HG02642 (cell line): ENCODE measurements around the gene AVL9.
A peak's percentile ranks its signal among the peaks of the same experiment; 100 is the strongest.
"Not testable (repeated sequence)": the region's sequence is repeated elsewhere in the genome, so short reads cannot be mapped to it uniquely, and the experiment has no call there.

Experiments used
- ATAC-seq: cut with Tn5 transposase; IDR thresholded peaks from one replicate; pipeline ENCODE4 v1.9.1; 2021; ENCODE audit warnings: mild to moderate bottlenecking; ENCODE audit not compliant: unreplicated experiment, poor library complexity

AVL9 gene

DNA sequence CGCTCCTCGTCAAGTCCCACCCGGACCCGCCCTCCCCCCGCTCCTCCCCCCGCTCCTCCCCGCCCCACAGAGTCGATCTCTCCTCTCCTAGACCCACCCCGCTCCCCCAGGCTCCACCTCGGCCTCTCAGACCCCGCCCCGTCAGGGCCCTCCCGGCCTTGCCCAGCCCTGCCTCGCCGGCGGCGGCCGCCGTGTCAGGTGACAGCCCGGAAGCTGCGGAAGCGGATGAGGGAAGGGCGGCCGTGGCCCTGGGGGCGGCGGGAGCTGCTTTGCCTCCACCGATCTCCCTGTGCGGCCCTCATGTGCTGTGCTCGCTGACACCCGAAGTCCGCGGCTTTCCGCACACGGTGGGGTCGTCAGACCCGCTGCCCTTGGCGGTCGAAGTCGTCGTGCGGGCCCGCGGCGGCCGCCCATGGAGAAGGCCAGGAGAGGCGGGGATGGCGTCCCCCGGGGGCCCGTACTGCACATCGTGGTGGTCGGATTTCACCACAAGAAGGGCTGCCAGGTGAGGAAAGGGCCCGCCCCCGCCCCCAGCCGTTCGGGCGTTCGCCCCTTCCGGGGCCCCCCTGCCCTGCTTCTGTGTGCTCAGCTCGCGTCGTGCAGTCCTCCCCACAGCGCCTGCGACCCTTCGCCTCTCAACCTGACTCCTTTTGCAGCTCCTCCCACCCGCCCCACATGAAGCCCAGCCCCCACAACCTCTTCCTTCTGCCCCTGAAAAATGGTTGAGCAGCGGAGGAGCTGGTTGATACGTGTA is at the start of gene AVL9:
AVL9 (plus strand) TSS at position 192 of the 754 bp plus-strand sequence; CDS start at position 413, 221 bp downstream.
- ATAC-seq, result peak; percentile 97

DNA sequence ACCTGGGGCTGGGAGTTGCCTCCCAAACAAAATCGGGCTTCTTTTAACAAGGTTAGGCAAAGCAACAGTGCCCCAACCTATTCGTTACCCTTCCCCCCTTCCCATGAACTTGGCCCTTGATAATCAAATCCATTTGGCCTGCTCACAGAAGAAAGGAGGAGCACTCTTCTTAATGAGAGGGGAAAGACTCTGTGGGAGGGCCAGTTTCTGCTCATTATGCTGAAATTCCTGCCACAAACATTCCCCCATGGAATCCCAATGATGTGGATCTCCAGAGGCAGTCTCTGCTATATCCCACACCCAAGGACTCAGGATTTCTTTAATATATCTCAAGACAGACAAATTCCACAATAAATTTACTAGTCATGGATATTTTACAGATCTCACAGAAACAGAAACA is 48.1 kb upstream of the AVL9 start:
- no peak for ATAC-seq

DNA sequence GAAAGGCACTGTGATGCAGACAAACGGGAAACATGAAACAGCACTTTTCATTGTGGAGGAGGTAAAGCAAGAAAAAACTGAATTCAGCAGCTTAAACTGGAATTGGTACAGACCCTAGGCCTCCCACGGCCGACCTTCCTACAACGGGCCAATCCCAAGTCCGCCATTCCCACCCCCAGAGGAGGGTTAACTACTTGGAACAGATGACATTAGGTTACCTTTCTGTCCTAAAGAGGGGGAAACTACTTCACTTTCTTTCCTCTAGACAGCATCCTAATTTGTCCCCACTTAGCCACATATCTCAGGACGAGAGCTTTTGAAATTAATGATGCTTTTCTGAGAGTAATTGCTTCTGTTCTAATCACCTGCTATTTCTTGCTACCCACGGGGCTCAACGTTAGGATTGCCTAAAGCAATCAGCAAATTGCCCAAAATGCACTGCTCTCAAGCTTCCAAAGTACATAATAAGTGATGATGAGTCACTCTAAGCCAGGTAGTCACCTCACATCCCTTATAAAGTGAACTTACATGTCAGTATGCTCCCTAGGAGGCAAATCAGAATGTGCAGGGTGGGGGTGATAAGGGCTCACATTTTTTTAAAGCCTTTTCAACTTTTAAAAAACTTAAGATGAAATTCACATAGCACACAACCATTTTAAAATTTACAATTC is 41.8 kb upstream of the AVL9 start:
- ATAC-seq, result no peak

DNA sequence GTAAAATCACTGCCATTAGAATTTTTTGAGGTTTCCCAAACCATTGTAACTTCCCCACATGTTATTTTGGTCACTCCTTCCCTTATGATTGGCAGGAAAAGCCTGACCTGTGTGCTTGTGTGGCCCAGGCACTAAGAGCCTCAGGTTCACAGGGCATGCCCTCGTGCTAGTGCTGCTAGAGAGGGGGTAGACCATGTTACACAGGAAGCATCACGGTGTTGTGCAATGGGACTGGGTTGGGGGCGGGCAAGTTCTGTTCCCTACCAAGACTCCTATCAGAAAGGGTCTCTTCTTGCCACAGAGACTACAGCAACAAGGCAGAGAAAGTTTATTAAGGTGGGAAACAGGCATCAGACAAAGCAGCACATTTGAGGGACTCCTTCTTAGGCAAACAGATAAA is 37.3 kb upstream of the AVL9 start:
- ATAC-seq, result no peak

DNA sequence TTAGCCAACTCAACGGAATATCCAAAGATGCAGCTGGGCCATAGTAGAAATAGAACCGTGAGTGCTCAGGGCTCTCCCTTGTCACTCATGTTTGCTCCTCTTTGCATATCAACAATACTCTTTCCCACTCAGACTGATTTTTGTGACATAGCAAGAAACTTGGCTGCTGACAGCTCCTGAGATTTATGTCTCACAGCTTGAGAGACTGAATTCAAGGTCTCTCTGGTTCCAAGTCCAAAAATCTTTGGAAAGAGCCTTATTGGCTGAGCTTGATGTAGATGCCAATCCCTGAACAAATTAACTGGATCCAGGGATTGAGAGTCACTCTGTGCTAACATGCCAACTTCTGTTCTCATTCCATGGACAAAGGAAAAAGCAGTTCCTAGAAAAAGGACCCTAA is 35.5 kb upstream of the AVL9 start:
- ATAC-seq, result no peak

DNA sequence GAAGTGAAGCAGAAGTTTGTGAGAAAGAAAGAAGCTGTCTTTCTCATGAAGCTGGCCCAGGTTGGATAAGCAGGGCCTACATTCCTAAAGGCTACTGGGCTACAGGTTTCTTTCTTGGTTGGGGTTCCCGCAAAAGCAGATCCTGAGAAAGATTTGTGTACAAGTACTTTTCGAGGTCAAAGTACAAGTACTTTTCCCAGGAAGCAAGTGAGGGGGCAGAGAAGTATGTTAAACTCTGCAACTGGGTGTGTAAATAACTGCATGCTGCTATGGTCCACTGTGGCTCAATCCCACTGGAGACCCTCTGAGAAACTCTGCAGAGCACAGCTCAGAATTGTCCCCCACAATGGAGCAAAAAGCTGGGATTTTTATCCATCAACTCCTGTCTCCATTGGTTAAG is 33.8 kb upstream of the AVL9 start:
- ATAC-seq, result no peak

DNA sequence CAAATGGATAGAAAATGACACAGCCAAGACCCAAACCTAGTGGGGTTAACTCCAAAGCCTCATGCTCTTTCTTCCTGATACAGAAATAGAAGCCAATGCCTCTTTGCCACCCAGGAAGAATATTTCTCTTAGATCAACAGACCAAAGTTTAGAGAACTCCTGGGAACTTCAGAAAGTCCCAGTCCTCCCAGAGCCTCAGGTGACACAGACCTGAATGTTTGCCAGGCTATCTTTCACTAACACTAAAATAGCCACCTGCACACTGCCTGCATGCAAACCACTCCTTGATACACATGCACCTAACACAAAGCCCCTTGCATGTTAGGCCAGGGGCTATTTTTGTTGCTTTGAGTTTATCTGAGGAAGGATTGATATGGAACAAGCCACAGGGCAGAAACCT is 32.8 kb upstream of the AVL9 start:
- ATAC-seq, result no peak

DNA sequence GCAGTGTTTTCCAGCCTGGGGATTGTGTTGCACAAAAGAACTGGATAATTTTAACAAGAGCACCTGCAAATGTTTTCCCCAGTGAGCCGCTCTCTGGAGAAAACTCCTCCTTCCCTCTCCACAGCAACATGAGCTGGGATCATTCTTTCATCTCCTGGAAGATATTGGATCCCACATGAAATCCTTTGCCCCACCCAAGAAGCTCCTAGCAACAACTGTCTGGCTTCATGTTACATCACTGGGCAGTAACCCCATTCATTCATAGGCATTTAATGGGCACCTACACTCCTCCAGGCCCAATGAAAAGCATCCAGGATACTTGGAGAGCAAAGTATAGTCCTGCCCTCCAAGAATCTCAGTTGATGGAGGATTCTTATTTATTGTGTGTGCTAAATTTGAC is 32.3 kb upstream of the AVL9 start:
- no peak for ATAC-seq

DNA sequence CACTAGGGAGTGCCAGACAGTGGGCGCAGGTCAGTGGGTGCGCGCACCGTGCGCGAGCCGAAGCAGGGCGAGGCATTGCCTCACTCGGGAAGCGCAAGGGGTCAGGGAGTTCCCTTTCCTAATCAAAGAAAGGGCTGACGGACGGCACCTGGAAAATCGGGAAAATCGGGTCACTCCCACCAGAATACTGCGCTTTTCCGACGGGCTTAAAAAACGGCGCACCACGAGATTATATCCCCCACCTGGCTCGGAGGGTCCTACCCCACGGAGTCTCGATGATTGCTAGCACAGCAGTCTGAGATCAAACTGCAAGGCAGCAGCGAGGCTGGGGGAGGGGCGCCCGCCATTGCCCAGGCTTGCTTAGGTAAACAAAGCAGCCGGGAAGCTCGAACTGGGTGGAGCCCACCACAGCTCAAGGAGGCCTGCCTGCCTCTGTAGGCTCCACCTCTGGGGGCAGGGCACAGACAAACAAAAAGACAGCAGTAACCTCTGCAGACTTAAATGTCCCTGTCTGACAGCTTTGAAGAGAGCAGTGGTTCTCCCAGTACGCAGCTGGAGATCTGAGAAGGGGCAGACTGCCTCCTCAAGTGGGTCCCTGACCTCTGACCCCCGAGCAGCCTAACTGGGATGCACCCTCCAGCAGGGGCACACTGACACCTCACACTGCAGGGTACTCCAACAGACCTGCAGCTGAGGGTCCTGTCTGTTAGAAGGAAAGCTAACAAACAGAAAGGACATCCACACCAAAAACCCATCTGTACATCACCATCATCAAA is 30.5 kb upstream of the AVL9 start:
- not testable (repeated sequence) for ATAC-seq

DNA sequence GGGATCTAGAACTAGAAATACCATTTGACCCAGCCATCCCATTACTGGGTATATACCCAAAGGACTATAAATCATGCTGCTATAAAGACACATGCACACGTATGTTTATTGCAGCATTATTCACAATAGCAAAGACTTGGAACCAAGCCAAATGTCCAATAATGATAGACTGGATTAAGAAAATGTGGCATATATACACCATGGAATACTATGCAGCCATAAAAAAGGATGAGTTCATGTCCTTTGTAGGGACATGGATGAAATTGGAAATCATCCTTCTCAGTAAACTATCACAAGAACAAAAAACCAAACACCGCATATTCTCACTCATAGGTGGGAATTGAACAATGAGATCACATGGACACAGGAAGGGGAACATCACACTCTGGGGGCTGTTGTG is 25.3 kb upstream of the AVL9 start:
- not testable (repeated sequence) for ATAC-seq

DNA sequence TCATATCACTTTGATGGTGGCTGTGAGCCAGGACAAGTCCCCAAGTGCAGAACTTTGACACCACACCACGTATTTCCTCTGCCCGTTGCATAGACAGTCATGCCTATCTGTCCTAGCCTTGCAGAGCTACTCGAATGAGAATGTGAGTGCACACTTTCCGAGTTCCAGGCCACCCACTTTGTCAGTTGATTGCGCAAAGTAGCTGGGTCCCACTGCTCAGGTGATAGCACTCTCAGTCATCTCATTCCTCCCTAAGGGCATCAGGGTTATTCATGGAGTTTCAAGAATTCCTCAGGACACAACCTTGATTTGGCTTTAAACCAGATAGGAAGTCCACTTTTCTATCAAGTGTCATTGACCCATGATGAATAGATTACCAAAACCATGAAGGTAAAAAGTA is 24.4 kb upstream of the AVL9 start:
- ATAC-seq, result no peak

DNA sequence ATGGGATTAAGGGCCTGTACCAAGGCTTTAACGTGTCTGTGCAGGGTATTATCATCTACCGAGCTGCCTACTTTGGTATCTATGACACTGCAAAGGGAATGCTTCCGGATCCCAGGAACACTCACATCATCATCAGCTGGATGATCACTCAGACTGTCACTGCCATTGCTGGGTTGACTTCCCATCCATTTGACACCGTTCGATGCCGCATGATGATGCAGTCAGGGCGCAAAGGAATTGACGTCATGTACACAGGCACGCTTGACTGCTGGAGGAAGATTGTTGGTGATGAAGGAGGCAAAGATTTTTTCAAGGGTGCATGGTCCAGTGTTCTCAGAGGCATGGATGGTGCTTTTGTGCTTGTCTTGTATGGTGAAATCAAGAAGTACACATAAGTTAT is 23.3 kb upstream of the AVL9 start:
- no peak for ATAC-seq

DNA sequence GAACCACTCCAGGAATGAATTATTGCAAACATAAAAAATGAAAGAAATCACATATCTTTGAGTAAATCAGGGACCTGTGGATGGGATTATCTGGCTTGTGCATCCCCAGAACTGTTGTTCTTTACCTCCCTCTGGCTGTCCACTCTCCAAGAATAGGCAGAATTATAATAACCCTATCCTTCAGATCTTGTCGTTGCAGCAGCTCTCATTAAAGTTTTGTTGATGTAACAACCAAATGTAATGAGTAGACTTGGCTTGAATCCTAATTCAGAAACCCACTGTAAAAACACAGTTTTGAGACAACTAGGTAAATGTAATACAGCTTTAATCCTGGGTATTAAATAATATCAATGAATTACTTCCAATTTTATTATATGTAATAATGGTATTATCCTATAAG is 21.3 kb upstream of the AVL9 start:
- no peak for ATAC-seq

DNA sequence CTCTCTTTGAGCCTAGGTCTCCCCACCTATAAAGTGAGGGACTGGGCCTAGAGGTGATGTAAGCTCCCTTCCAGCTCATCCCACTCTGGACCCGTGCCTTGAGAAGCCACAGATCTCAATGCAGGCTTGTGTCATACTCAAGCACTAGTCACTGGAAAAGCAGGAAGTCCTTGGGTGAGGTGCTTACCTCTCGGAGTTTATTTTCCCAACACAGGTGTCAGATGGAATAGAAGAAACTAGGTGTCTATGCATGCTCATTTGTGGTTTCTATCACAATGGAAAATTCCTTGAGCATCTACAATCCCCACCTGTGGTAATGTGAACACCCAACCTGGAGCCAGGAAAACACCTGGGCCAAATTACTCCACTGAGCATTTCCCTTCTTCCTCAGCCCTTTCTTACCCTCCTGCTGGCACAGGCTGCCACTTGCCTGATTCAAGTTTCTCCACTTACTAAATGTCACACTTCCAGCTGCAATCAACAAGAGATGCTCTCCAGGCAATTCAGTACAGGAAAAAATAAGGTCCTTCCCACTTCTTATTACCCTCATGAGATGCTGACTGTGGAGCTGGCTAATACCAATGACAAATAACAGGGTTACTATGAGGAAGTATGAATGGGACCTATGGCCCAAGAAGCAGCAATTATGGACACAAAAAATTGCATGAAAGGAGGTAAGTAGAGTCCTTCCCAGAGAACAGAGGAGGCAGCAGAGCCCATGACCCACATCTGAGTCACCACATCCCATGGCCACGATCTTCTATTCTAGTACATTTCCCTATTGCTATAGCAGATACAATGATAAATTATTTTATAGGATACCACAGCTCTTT is 18.3 kb upstream of the AVL9 start:
- ATAC-seq, result no peak

DNA sequence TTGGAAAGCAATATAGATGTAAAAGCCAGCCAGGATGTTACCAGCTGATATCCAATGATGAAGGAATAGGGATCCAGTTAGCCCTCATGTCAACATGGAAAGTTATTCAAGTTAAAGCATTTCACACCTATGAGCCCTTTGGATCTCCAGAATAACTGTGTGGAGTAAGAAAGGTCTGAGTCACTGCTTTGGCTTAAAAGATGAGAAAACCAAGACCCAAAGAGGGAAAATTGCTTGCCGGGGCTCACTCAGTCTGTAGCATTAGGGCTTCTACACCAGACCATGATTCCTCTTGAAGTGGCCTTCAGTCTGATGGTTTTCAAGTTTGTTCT is 17.7 kb upstream of the AVL9 start:
- no peak for ATAC-seq

DNA sequence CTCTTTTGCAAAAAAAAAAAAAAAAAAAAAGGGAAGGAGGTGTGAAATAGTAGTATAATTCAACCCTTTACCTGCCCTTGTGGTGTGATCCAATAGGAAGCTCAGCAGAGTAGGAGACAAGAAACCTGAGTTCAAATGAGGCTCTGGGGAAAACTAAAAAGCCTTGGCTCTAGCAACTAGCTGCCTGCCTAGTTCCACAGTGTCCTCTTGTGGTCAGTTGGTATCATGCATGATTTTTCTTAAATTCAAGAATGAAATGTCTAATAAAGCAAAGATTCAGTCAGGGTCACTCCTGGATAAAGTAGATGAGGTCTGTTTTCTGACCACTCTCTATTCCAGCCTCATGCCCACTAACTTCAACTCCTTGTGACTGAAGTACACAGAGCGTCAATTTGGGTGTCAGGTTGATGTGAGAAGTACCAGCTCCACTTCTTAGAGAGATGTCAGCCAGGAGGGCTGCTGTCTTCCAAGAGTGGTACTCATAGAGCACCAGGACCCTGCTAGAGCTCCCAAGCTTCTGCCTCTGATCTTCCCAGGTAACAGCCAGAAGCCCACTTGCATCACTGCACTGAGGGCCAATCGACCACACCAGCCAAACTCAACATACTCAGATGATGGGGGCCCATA is 15.6 kb upstream of the AVL9 start:
- ATAC-seq, result no peak

DNA sequence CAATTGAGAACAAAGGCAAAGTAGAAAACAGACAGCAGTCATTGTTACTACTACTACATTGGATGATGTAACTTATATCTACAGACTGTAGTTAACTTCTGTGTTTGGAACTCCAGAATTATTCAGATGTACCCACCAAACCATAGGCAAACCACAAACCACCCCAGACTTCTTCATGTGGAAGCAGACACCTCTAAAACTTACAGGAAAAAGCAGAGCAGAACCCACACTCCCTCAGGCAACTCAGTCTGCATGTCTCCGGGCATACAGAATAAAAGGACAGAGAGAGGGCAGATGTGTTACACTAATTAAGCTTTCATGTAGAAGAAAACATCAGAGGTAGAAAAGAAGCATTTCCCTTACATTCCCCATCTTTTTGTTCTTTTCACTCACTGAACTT is 14.1 kb upstream of the AVL9 start:
- no peak for ATAC-seq

DNA sequence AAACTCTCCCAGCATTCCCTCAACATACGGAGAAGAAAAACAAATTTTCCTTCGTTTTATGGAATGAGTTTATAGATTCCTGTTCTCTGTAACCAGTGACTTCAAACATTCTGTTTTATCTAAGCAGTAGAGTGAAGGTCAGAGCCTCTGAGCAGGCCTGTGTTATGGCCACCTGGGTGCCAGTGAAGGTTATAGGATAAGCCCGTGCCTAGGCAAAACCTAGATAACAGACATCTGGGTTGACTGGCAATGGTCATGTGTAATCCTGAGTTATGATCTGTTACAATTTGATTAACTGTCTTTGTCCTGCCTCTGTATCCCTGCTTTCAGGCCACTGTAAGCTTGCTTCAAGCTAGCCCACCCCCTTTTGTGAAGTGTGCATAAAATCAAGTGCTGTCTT is 13.4 kb upstream of the AVL9 start:
- ATAC-seq, result no peak

DNA sequence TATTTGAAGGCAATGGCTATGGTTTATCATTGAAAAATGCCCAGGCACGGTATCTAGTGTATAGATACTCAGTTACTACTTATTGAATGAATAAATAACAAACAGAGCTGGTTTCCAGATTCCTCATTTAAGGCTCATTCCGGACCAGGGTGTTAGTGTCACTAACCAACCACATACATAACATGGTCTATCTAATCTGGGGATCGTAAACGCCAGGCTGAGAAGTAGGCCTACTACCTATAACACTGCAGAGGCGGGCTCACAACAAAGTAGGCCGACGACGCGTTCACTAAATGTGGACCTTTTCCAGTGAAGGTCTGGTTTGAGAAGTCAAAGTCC is 5.5 kb upstream of the AVL9 start:
- no peak for ATAC-seq

DNA sequence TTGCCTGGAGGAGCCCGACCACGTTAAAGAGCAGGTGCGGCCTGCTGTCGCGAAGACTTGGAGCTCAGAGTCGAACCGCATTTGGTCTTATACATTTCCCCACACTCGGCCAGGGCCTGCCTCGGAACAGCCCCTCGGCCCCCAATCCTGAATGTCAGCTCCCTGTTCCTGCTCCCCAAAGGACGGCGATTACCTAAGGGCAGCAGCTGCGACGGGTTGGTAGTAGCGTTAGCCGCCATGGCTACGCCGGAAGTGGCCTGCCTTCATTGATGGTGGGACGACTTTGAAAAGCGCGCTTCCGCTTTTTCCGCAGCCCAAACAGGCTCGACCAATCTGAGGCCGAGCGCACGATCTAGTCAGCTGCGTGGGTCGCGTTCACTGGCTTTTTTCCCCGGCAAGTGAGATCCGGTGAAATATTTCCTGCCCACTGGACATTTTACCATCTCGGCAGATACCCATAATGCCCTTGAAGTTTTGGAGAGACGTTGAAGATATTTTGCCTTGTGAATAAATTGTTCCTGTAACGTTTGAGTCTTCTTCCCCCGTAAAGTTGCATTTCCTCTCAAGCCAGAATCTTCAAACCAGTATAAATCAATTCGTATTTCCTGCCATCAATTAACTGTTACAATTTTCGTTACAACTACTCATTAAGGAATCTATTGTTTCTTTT is 5.0 kb upstream of the AVL9 start, which contains the start of gene LSM5:
LSM5 (minus strand) TSS at position 254 of the 670 bp plus-strand sequence; CDS start at position 239, 15 bp downstream.
- peak; percentile 89 for ATAC-seq
